ENCODE results near the gene AKAP10. TPM values are rescaled to one million over a fixed set of nuclear protein-coding genes. Genes with fewer than 3 reads are reported as not detected.

AKAP10 gene
- total and polyA plus RNA-seq, 2 donors (not counting 1 experiment from before 2014, with no cell fraction given) = 20.6 to 71.2 TPM

- H3K27ac Mint-ChIP-seq = no peak overlapping the region
- H3K4me2 ChIP-seq (replicated peaks; ENCODE audit: low read depth, low read length, poor library complexity, severe bottlenecking) = no peak overlapping the region
- ATAC-seq (ENCODE audit: low read depth) = no peak
- H3K4me1 ChIP-seq (ENCODE audit: control insufficient read depth in 2 of 2, insufficient read depth in 2 of 2, low read length in 2 of 2) = peaks cover 4 to 9% of the 10 kb centered on the region in 2 donors
- whole genome bisulfite sequencing (ENCODE audit: insufficient coverage) = 88% methylated on average over 1 of the region's 4 CpGs
- intact Hi-C loops (cut with micrococcal nuclease) = no loop called here
- H3K4me3 ChIP-seq (ENCODE audit: control extremely low read depth in 1 of 5, extremely low read depth in 1 of 5, insufficient read depth in 1 of 5, low read depth in 2 of 5, low read length in 4 of 5) = no peak overlapping the region
- H3K36me3 ChIP-seq (replicated peaks in 1 of 2; ENCODE audit: control extremely low read depth in 1 of 2, control insufficient read depth in 1 of 2, extremely low read depth in 1 of 2, insufficient read depth in 2 of 2, low read length in 1 of 2) = no peaks in the 10 kb centered on the region
- H2AFZ ChIP-seq (ENCODE audit: insufficient read depth, low read depth, low read length, poor library complexity, severe bottlenecking) = no peak overlapping the region
- H3K79me2 ChIP-seq (ENCODE audit: control insufficient read depth, insufficient read depth, low read length) = no peaks in the 10 kb centered on the region
- H3K4me3 Mint-ChIP-seq = no peak overlapping the region
- TF ChIP-seq EZH2 (IDR thresholded peaks at IDR 0.05; ENCODE audit: borderline replicate concordance, insufficient read depth, low read depth, low read length, poor library complexity, severe bottlenecking) (no peak), CTCF (IDR thresholded peaks at IDR 0.05) (no peak)
- ChIA-PET POLR2A (interaction anchor here (0.7 kb wide), 1 partner anchor 52 kb away, joined by 4 read pairs; no protein-coding TSS in a partner anchor), CTCF (no interaction called here)
- peaks cover 0 to 5% (median 0%) of the 10 kb centered on the region in 4 experiments for H3K27me3 ChIP-seq (replicated peaks in 1 of 4; ENCODE audit: control extremely low read depth in 1 of 4, control insufficient read depth in 3 of 4, insufficient read depth in 4 of 4, low read length in 3 of 4)
- H4K20me1 ChIP-seq (ENCODE audit: control insufficient read depth, insufficient read depth, low read length, poor library complexity, severe bottlenecking) = no peaks in the 10 kb centered on the region
- H3K27me3 Mint-ChIP-seq = peaks cover 25% of the 10 kb centered on the region
- H3K4me1 Mint-ChIP-seq = peaks cover 11% of the 10 kb centered on the region
- no peak overlapping the region for H3K27ac ChIP-seq (ENCODE audit: low read length in 2 of 2)
- peaks cover 0 to 2% (median 0%) of the 10 kb centered on the region in 3 donors for H3K9me3 ChIP-seq (ENCODE audit: control extremely low read depth in 1 of 3, control insufficient read depth in 2 of 3, insufficient read depth in 1 of 3, low read length in 2 of 3)
- no peaks in the 10 kb centered on the region for H3K9me3 Mint-ChIP-seq (ENCODE audit: insufficient read depth)
- no peak overlapping the region for H3K9ac ChIP-seq (ENCODE audit: low read length)
- DNase-seq = no peak
Observed at GRCh38 chr17:19880393-19880792, 97.2 kb downstream of the AKAP10 start.

GRCh38 chr17:19877364-19877945 lies 100.2 kb downstream of the AKAP10 start:
- Histone ChIP-seq H3K4me1 (ENCODE audit: control insufficient read depth in 2 of 2, insufficient read depth in 2 of 2, low read length in 2 of 2) (peaks cover 4 to 9% of the 10 kb centered on the region in 2 donors), H3K79me2 (ENCODE audit: control insufficient read depth, insufficient read depth, low read length) (no peaks in the 10 kb centered on the region), H3K4me2 (replicated peaks; ENCODE audit: low read depth, low read length, poor library complexity, severe bottlenecking) (no peak overlapping the region), H3K9me3 (ENCODE audit: control extremely low read depth in 1 of 3, control insufficient read depth in 2 of 3, insufficient read depth in 1 of 3, low read length in 2 of 3) (no peaks in the 10 kb centered on the region), H3K27ac (ENCODE audit: low read length in 2 of 2) (no peak overlapping the region), H3K27me3 (replicated peaks in 1 of 4; ENCODE audit: control extremely low read depth in 1 of 4, control insufficient read depth in 3 of 4, insufficient read depth in 4 of 4, low read length in 3 of 4) (peaks cover 0 to 5% (median 0%) of the 10 kb centered on the region in 4 experiments), H3K9ac (ENCODE audit: low read length) (no peak overlapping the region), H3K36me3 (replicated peaks in 1 of 2; ENCODE audit: control extremely low read depth in 1 of 2, control insufficient read depth in 1 of 2, extremely low read depth in 1 of 2, insufficient read depth in 2 of 2, low read length in 1 of 2) (no peaks in the 10 kb centered on the region), H2AFZ (ENCODE audit: insufficient read depth, low read depth, low read length, poor library complexity, severe bottlenecking) (no peak overlapping the region), H3K4me3 (ENCODE audit: control extremely low read depth in 1 of 5, extremely low read depth in 1 of 5, insufficient read depth in 1 of 5, low read depth in 2 of 5, low read length in 4 of 5) (no peak overlapping the region), H4K20me1 (ENCODE audit: control insufficient read depth, insufficient read depth, low read length, poor library complexity, severe bottlenecking) (no peaks in the 10 kb centered on the region)
- peaks cover 11% of the 10 kb centered on the region for H3K4me1 Mint-ChIP-seq
- intact Hi-C loops (cut with micrococcal nuclease) = no loop called here
- WGBS (ENCODE audit: insufficient coverage) = no CpG with 5 or more reads among the region's 6 CpGs
- no peak for DNase-seq
- no peak for ATAC-seq (ENCODE audit: low read depth)
- no peaks in the 10 kb centered on the region for H3K9me3 Mint-ChIP-seq (ENCODE audit: insufficient read depth)
- CTCF ChIA-PET = no interaction called here
- no peak overlapping the region for H3K27ac Mint-ChIP-seq
- H3K4me3 Mint-ChIP-seq = no peak overlapping the region
- peaks cover 25% of the 10 kb centered on the region for H3K27me3 Mint-ChIP-seq
- POLR2A ChIA-PET = no interaction called here
- TF ChIP-seq EZH2 (IDR thresholded peaks at IDR 0.05; ENCODE audit: borderline replicate concordance, insufficient read depth, low read depth, low read length, poor library complexity, severe bottlenecking) (no peak), CTCF (IDR thresholded peaks at IDR 0.05) (no peak)

All from B cell (primary cell).